ENCODE data around the gene HS6ST3.

- TF ChIP-seq PREB (CRISPR knock-in tag; IDR thresholded peaks at IDR 0.05; ENCODE audit: borderline replicate concordance) (no peak), ZNF396 (CRISPR knock-in tag; IDR thresholded peaks at IDR 0.05; ENCODE audit: borderline replicate concordance) (no peak)
Measured at GRCh38 chr13:96687191-96687590, 597.3 kb downstream of the HS6ST3 start.

Measured in WTC11 (cell line).